KMS-11 (cell line): ENCODE measurements around the gene IMPDH1.
A peak's percentile ranks its signal among the peaks of the same experiment; 100 is the strongest.
"Not testable (repeated sequence)": the region's sequence is repeated elsewhere in the genome, so short reads cannot be mapped to it uniquely, and the experiment has no call there.

Experiments
- H2AFZ ChIP-seq: fragments of 200-600 bp; sonication (generic); 2 replicates; pipeline ENCODE4 v1.6.1; 2016; ENCODE audit warnings: antibody characterized with exemption, mixed run types, low read depth
- H3K27ac ChIP-seq: fragments of 200-600 bp; sonication (generic); 2 replicates; pipeline ENCODE4 v1.6.1; 2016; ENCODE audit warnings: mild to moderate bottlenecking, mixed run types
- H3K27me3 ChIP-seq: fragments of 200-600 bp; sonication (generic); 2 replicates; pipeline ENCODE4 v1.6.1; 2017; ENCODE audit warnings: mild to moderate bottlenecking, low read depth, mixed run types, moderate library complexity; ENCODE audit not compliant: insufficient read depth
- H3K36me3 ChIP-seq: fragments of 200-600 bp; sonication (generic); 2 replicates; pipeline ENCODE4 v1.6.1; 2017; ENCODE audit warnings: mild to moderate bottlenecking, mixed run types; ENCODE audit not compliant: insufficient read depth
- H3K4me1 ChIP-seq: fragments of 200-600 bp; sonication (generic); 2 replicates; pipeline ENCODE4 v1.6.1; 2016; ENCODE audit warnings: mild to moderate bottlenecking, low read depth, mixed run types; ENCODE audit not compliant: poor library complexity, severe bottlenecking
- H3K4me2 ChIP-seq: fragments of 200-600 bp; sonication (generic); 2 replicates; pipeline ENCODE4 v1.7.0; 2016; ENCODE audit warnings: mild to moderate bottlenecking, mixed run types
- H3K4me3 ChIP-seq: fragments of 200-600 bp; sonication (generic); IDR thresholded peaks from 2 replicates; pipeline ENCODE4 v1.6.1; 2017; ENCODE audit warnings: low read depth, low read length, mixed read lengths; ENCODE audit not compliant: insufficient read depth
- H3K79me2 ChIP-seq: fragments of 200-600 bp; sonication (generic); 2 replicates; pipeline ENCODE4 v1.6.1; 2016; ENCODE audit warnings: low read depth, mixed run types; ENCODE audit not compliant: insufficient read depth
- H3K9ac ChIP-seq: fragments of 200-600 bp; sonication (generic); 2 replicates; pipeline ENCODE4 v1.6.1; 2016; ENCODE audit warnings: mild to moderate bottlenecking, mixed run types
- H4K20me1 ChIP-seq: fragments of 200-600 bp; sonication (generic); 2 replicates; pipeline ENCODE4 v1.6.1; 2016; ENCODE audit warnings: mild to moderate bottlenecking, mixed run types; ENCODE audit not compliant: insufficient read depth
- TF ChIP-seq, protein P1 (sequence below): fragments of 200-600 bp; sonication (generic); conservative IDR thresholded peaks from 2 replicates; pipeline ENCODE4 v1.6.1; 2017; ENCODE audit warnings: low read depth, mild to moderate bottlenecking, antibody characterized with exemption, low read length, moderate library complexity, mixed read lengths

IMPDH1 gene

DNA sequence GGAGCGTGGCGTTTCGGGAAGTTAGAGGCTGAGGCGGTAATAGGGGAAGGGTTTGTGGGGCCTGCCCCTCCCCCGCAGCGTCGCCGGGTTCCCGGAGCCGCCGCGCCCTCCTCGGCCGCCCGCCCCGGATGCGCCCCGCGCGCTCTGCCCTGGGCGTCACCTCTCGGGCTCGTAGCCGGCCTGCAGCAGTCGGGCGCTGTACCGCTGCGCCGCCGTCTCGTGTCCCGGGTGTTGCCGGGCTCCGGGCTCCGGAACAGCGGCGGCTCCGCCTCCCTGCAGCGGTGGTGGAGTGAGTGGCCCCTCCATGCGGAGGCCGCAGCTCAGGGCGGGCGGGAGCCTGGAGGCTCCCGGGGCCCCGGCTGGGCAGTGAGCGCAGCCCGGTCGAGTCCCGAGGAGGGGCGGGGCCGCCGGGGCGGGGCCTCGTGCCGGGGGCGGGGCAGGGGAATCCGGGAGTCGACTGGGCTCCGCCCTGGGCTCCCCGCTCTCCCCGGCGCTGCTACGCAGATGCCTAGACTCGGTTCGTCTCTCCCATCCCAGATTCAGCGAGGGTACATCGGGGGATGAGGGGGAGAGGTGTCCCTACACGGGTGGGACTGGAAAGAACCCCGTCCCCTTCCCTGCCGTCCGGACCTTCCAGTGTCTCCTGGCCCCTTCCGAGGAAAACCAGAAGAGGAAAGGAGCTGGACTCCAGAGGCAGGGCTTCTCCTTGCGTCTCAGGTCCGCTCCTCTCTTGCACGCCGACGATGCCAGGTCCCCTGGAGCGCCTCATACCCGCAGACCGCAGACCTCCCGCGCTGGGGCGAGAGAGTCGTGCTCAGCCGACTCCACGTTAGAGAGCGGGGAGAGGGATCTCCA, at the start of gene IMPDH1:
Gene IMPDH1, minus strand, starts transcription at position 387 of the 855 bp plus-strand sequence. Its CDS starts 81 bp downstream, at position 306.
- no peak within 1 kb of the TSS for H3K4me3 ChIP-seq
- H2AFZ ChIP-seq, result peak within 1 kb of the TSS; percentile 99
- H3K36me3 ChIP-seq, result no peaks in the 10 kb centered on the region
- peaks cover 23% of the 10 kb centered on the region for H3K4me1 ChIP-seq
- peak within 1 kb of the TSS; percentile 15; the same call in 1 of the 2 replicates for H3K27ac ChIP-seq
- H4K20me1 ChIP-seq, result peaks cover under 1% of the 10 kb centered on the region; the same call in 1 of the 2 replicates
- TF ChIP-seq, protein P1, sequence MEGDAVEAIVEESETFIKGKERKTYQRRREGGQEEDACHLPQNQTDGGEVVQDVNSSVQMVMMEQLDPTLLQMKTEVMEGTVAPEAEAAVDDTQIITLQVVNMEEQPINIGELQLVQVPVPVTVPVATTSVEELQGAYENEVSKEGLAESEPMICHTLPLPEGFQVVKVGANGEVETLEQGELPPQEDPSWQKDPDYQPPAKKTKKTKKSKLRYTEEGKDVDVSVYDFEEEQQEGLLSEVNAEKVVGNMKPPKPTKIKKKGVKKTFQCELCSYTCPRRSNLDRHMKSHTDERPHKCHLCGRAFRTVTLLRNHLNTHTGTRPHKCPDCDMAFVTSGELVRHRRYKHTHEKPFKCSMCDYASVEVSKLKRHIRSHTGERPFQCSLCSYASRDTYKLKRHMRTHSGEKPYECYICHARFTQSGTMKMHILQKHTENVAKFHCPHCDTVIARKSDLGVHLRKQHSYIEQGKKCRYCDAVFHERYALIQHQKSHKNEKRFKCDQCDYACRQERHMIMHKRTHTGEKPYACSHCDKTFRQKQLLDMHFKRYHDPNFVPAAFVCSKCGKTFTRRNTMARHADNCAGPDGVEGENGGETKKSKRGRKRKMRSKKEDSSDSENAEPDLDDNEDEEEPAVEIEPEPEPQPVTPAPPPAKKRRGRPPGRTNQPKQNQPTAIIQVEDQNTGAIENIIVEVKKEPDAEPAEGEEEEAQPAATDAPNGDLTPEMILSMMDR, result no peak
- H3K9ac ChIP-seq, result peak within 1 kb of the TSS; percentile 5; the same call in 1 of the 2 replicates
- peaks cover 5% of the 10 kb centered on the region for H3K79me2 ChIP-seq
- peak within 1 kb of the TSS; percentile 73 for H3K4me2 ChIP-seq
- H3K27me3 ChIP-seq, result peaks cover 17% of the 10 kb centered on the region; the same call in 1 of the 2 replicates

DNA sequence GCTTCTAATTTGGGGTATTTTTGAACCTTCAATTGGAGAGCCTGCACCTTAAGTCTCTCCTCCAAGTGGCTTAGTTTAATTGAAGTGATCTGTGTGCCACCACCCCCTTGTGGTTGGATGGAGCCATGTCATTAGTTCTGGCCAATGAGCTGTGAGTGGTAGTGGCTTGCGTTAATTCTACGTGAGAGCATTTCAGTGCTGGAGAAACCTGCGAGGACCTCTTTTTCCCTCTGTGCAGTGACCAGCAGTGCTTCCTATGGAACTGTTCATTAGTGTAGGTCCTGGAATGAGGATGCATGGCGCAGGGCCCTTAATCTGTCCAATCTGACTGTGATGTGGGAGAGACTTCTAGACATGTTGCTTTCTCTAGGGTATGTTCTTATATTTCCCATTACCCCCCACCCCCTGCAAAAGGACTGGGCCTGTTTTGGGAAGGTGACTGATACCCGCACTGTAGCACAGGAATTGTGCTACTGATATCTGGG, 49.7 kb upstream of the IMPDH1 start:
- H3K4me3 ChIP-seq, result no peak overlapping the region
- no peaks in the 10 kb centered on the region for H4K20me1 ChIP-seq
- H3K79me2 ChIP-seq, result peaks cover 17% of the 10 kb centered on the region; the same call in 1 of the 2 replicates
- no peak overlapping the region for H3K9ac ChIP-seq
- H3K36me3 ChIP-seq, result no peaks in the 10 kb centered on the region
- H3K4me1 ChIP-seq, result peaks cover 48% of the 10 kb centered on the region
- H3K27me3 ChIP-seq, result no peaks in the 10 kb centered on the region
- H2AFZ ChIP-seq, result no peak overlapping the region
- H3K4me2 ChIP-seq, result peak overlapping the region; percentile 28; the same call in 1 of the 2 replicates
- TF ChIP-seq, protein P1, result peak; percentile 97
- H3K27ac ChIP-seq, result no peak overlapping the region; the same call in 1 of the 2 replicates

DNA sequence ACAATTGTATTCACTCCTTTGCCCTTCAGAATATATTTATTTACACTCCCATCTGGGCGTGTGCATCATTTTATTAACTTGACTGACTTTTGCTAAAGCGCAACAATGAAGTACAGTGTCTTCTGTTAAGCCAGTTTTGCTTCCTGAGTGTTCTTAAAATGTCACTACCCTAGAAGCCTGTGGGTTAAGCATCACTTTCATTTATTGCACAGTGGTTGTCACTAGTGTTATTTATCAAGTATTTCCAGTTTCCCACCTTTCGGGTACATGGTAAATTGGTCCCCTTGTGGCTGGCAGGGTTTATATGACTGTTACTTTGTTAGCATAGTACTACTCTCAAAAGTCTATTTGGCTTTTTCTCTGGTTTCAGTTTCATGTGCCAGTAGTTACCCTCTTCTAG, 49.2 kb upstream of the IMPDH1 start:
- Histone ChIP-seq H3K4me3 (no peak overlapping the region), H3K4me2 (peak overlapping the region; percentile 28; the same call in 1 of the 2 replicates), H3K9ac (no peak overlapping the region), H2AFZ (no peak overlapping the region), H3K79me2 (peaks cover 17% of the 10 kb centered on the region; the same call in 1 of the 2 replicates), H3K4me1 (peaks cover 48% of the 10 kb centered on the region), H4K20me1 (no peaks in the 10 kb centered on the region), H3K36me3 (no peaks in the 10 kb centered on the region), H3K27me3 (no peaks in the 10 kb centered on the region), H3K27ac (no peak overlapping the region; the same call in 1 of the 2 replicates)
- TF ChIP-seq, protein P1, result no peak

DNA sequence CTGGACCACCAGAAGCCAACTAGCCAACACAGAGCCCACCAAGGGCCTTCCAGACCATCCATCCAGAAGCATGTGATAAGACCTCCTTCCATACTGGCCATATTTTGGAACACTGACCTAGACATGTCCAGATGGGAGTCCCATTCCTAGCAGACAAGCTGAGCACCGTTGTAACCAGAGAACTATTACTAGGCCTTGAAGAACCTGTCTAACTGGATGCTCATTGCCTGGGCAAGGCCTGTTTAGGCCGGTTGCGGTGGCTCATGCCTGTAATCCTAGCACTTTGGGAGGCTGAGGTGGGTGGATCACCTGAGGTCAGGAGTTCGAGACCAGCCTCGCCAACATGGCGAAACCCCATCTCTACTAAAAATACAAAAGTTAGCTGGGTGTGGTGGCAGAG, 47.6 kb upstream of the IMPDH1 start:
- H3K4me3 ChIP-seq, H3K27ac ChIP-seq, H4K20me1 ChIP-seq, H3K4me2 ChIP-seq, H3K27me3 ChIP-seq, H2AFZ ChIP-seq, H3K9ac ChIP-seq, H3K36me3 ChIP-seq: not testable (repeated sequence)
- H3K4me1 ChIP-seq, result peaks cover 48% of the 10 kb centered on the region
- H3K79me2 ChIP-seq, result peaks cover 17% of the 10 kb centered on the region; the same call in 1 of the 2 replicates
